HepG2 (cell line): Measurements from ENCODE around the gene TUBB8. TPM values are rescaled to one million over a fixed set of nuclear protein-coding genes. Genes with fewer than 3 reads are reported as not detected.

Source experiments
- ATAC-seq: fragments of 200-7000 bp; cut with Tn5 transposase; 3 replicates; pipeline ENCODE4 v1.9.1; 2020; ENCODE audit warnings: mild to moderate bottlenecking, moderate library complexity
- BruUV-seq: library from RNA; stranded (reverse); fragments of 400-500 nt; replicated peaks from 2 replicates; lab custom pipeline; 2021; lab: Mats Ljungman, UMichigan
- CTCF ChIA-PET: fragments of 300-600 bp; formaldehyde crosslinking; extraction: SDS; loops from one replicate; lab custom pipeline; 2021; ENCODE audit warnings: low total read pairs, inconsistent platforms, low intra/inter-chr PET ratio; lab: Yijun Ruan, JAX
- POLR2A ChIA-PET: fragments of 350-600 bp; sonication (Branson Sonifier 250); formaldehyde crosslinking; loops from one replicate; lab custom pipeline; 2020; ENCODE audit warnings: antibody characterized with exemption, inconsistent platforms; lab: Yijun Ruan, JAX
- DNase-seq: peaks from one replicate; pipeline ENCODE4 v3.0.0-alpha.2; 2015; ENCODE audit warnings: low spot score
- FAIRE-seq: peaks from 3 replicates; lab custom pipeline; 2011; peaks lifted over from hg19 to GRCh38; lab: Jason Lieb, UNC
- H2AFZ ChIP-seq: one replicate; pipeline ENCODE4 v1.6.1; 2011; ENCODE audit warnings: low read length, inconsistent platforms
- H3K27ac ChIP-seq: fragments of 300-600 bp; 3 replicates; pipeline ENCODE4 v1.8.0; 2011; ENCODE audit warnings: mixed run types, mild to moderate bottlenecking, mixed read lengths, low read length, inconsistent platforms; ENCODE audit not compliant: insufficient read depth; ENCODE audit errors: extremely low read length
- H3K27me3 ChIP-seq, 2 experiments: fragments of 200-600 bp in 1 of 2; 2 replicates in 1 of 2; 3 replicates in 1 of 2; pipeline versions ENCODE4 v1.6.0 to v1.8.0; 2011; ENCODE audit warnings: low read length in 2 of 2, mild to moderate bottlenecking in 2 of 2, moderate library complexity in 2 of 2, inconsistent platforms in 1 of 2; ENCODE audit not compliant: insufficient read depth in 2 of 2, control insufficient read depth in 1 of 2
- H3K36me3 ChIP-seq, 2 experiments: fragments of 200-600 bp in 1 of 2; replicated peaks in 1 of 2; 2 replicates in 1 of 2; 3 replicates in 1 of 2; pipeline versions ENCODE4 v1.5.1 to v1.8.0; 2011; ENCODE audit warnings: low read length in 2 of 2, inconsistent platforms in 1 of 2; ENCODE audit not compliant: insufficient read depth in 2 of 2, control insufficient read depth in 1 of 2
- H3K4me1 ChIP-seq: 2 replicates; pipeline ENCODE4 v1.5.1; 2012; ENCODE audit warnings: low read length, inconsistent platforms; ENCODE audit not compliant: insufficient read depth
- H3K4me2 ChIP-seq: 2 replicates; pipeline ENCODE4 v1.6.0; 2011; ENCODE audit warnings: low read depth, low read length, inconsistent platforms
- H3K4me3 ChIP-seq, 3 experiments: fragments of 200-600 bp in 1 of 3; sonication (generic), shearing (Covaris generic) in 1 of 3; replicated peaks in 1 of 3; 2 replicates each; pipeline ENCODE4 v1.5.1; 2011 to 2016; ENCODE audit warnings: low read length in 3 of 3, inconsistent platforms in 2 of 3, low read depth in 2 of 3, mild to moderate bottlenecking in 2 of 3, control low read depth in 1 of 3, mixed read lengths in 1 of 3; ENCODE audit not compliant: insufficient read depth in 1 of 3
- H3K79me2 ChIP-seq: one replicate; pipeline ENCODE4 v1.6.1; 2011; ENCODE audit warnings: low read length, inconsistent platforms; ENCODE audit not compliant: insufficient read depth
- H3K9ac ChIP-seq: 2 replicates; pipeline ENCODE4 v1.6.0; 2011; ENCODE audit warnings: mild to moderate bottlenecking, low read depth, low read length, inconsistent platforms; ENCODE audit not compliant: insufficient read depth
- H3K9me3 ChIP-seq: 2 replicates; pipeline ENCODE4 v1.5.1; 2012; ENCODE audit warnings: mild to moderate bottlenecking, low read length
- H4K20me1 ChIP-seq: 2 replicates; pipeline ENCODE4 v1.6.0; 2011; ENCODE audit warnings: inconsistent platforms, mild to moderate bottlenecking, low read length, moderate library complexity; ENCODE audit not compliant: insufficient read depth
- GMEB2 ChIP-seq: IDR thresholded peaks from 2 replicates; pipeline ENCODE4 v1.6.1; 2016; ENCODE audit warnings: missing biosample characterization, missing genetic modification reagents, low read depth
- PCBP1 ChIP-seq: fragments of 200-400 bp; formaldehyde crosslinking; IDR thresholded peaks from 2 replicates; pipeline ENCODE4 v1.6.1; 2017; ENCODE audit warnings: mild to moderate bottlenecking, low read depth, low read length, borderline replicate concordance
- RXRA ChIP-seq: sonication (generic); formaldehyde crosslinking; IDR thresholded peaks from 2 replicates; pipeline ENCODE4 v1.5.1; 2020; ENCODE audit warnings: missing genetic modification reagents
- SMAD9 ChIP-seq: sonication (generic); formaldehyde crosslinking; IDR thresholded peaks from 2 replicates; pipeline ENCODE4 v1.5.1; 2020; ENCODE audit warnings: mild to moderate bottlenecking, missing genetic modification reagents
- ZFP36 ChIP-seq: fragments of 150-350 bp; IDR thresholded peaks from 2 replicates; pipeline ENCODE4 v1.6.1; 2018; ENCODE audit warnings: borderline replicate concordance, low read length, low read depth; ENCODE audit not compliant: partially characterized antibody
- ZFP91 ChIP-seq: sonication (generic); formaldehyde crosslinking; IDR thresholded peaks from 2 replicates; pipeline ENCODE4 v1.9.0; 2022; ENCODE audit warnings: missing genetic modification reagents, mild to moderate bottlenecking, borderline replicate concordance
- ZNF234 ChIP-seq: sonication (generic); formaldehyde crosslinking; conservative IDR thresholded peaks from 2 replicates; pipeline ENCODE4 v1.5.1; 2020; ENCODE audit warnings: mild to moderate bottlenecking, missing genetic modification reagents
- ZNF30 ChIP-seq: sonication (generic); formaldehyde crosslinking; IDR thresholded peaks from 2 replicates; pipeline ENCODE4 v1.5.0; 2020; ENCODE audit warnings: mild to moderate bottlenecking, missing genetic modification reagents
- ZNF552 ChIP-seq: sonication (generic); formaldehyde crosslinking; IDR thresholded peaks from 2 replicates; pipeline ENCODE4 v1.9.0; 2022; ENCODE audit warnings: missing genetic modification reagents, mild to moderate bottlenecking, borderline replicate concordance
- ZNF749 ChIP-seq: sonication (generic); formaldehyde crosslinking; IDR thresholded peaks from 2 replicates; pipeline ENCODE4 v1.8.0; 2022; ENCODE audit warnings: mild to moderate bottlenecking, missing genetic modification reagents, moderate library complexity, borderline replicate concordance
- ZSCAN20 ChIP-seq: sonication (generic); formaldehyde crosslinking; IDR thresholded peaks from 2 replicates; pipeline ENCODE4 v1.4.0; 2020; ENCODE audit warnings: missing genetic modification reagents, mild to moderate bottlenecking, borderline replicate concordance
- WGBS: methylation state at CpG from one replicate; pipeline ENCODE4 v1.1.6; 2017; ENCODE audit warnings: low lambda C conversion rate; 5-methylcytosine and 5-hydroxymethylcytosine counted together
- in situ Hi-C: cut with HindIII; loops from 2 replicates; pipeline ENCODE4 v1.10.0; 2017; ENCODE audit warnings: low pct_unique_long_range_greater_than_20kb; ENCODE audit not compliant: extremely low pct_ligation_motif_present
- intact Hi-C: fragments of 100-400 bp; cut with micrococcal nuclease; formaldehyde crosslinking; loops from one replicate; pipeline ENCODE4 v1.10.0; 2022; ENCODE audit not compliant: unreplicated experiment
- polyA plus RNA-seq, 8 experiments: library from polyadenylated mRNA; depleted of rRNA in 3 of 8; stranded (reverse) in 7 of 8; unstranded in 1 of 8; fragments of >200 nt; fragmentation: Illumina TruSeq in 4 of 8; extraction: Trizol in 4 of 8; gene quantifications; 2 replicates each; pipeline versions ENCODE4 v1.2.1 to v1.2.3, GENCODE V29; 2011 to 2016; ENCODE audit warnings: low read depth in 4 of 8, missing spikeins in 1 of 8, mixed read lengths in 1 of 8; ENCODE audit not compliant: insufficient read depth in 1 of 8
- total RNA-seq, 5 experiments: library from RNA; depleted of rRNA; stranded (reverse); fragments of >200 nt; fragmentation: Illumina TruSeq; extraction: Trizol; gene quantifications; 2 replicates each; pipeline ENCODE4 v1.2.3, GENCODE V29; 2016; ENCODE audit warnings: low read depth in 1 of 5
- TF ChIP-seq, protein P1 (sequence below): sonication (generic); formaldehyde crosslinking; IDR thresholded peaks from 2 replicates; pipeline ENCODE4 v1.5.0; 2020; ENCODE audit warnings: missing genetic modification reagents
- TF ChIP-seq, protein P2 (sequence below): sonication (generic); formaldehyde crosslinking; IDR thresholded peaks from 2 replicates; pipeline ENCODE4 v1.5.0; 2020; ENCODE audit warnings: missing genetic modification reagents
- TF ChIP-seq, protein P3 (sequence below): sonication (generic); formaldehyde crosslinking; IDR thresholded peaks from 2 replicates; pipeline ENCODE4 v1.4.0; 2020; ENCODE audit warnings: mild to moderate bottlenecking, missing genetic modification reagents

Gene TUBB8
- total and polyA plus RNA-seq, 2 of the 13 experiments (the other 11 are each of a cell fraction or from before 2014, with no cell fraction given): 0.31 to 0.50 TPM

- TF ChIP-seq, protein P1, sequence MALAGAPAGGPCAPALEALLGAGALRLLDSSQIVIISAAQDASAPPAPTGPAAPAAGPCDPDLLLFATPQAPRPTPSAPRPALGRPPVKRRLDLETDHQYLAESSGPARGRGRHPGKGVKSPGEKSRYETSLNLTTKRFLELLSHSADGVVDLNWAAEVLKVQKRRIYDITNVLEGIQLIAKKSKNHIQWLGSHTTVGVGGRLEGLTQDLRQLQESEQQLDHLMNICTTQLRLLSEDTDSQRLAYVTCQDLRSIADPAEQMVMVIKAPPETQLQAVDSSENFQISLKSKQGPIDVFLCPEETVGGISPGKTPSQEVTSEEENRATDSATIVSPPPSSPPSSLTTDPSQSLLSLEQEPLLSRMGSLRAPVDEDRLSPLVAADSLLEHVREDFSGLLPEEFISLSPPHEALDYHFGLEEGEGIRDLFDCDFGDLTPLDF (CRISPR knock-in tag): no peak
- no peak for TF ChIP-seq SMAD9 (CRISPR knock-in tag)
Measured at GRCh38 chr10:79532-80215, 30.6 kb upstream of the TUBB8 start (continued).

DNA sequence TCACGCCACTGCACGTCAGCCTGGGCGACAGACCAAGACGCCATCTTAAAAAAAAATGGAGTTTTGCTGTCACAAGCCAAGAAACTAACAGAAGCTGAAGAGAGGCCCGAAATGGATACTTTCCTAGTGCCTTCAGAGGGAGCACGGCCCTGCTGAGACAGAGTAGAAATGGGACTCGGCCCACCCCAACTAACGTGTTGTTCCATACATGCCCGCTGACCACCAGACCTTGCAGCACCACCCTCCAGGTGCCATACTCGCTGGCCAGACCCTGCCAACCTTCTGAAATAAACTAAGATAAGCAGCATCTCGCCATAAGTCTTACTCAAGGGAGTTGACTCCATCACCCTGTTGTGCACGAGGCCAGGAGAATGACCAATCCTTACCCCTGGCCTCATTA, 29.5 kb upstream of the TUBB8 start:
- ATAC-seq: no peak
- peaks cover 2 to 8% of the 10 kb centered on the region in 2 experiments; a peak in 3 of 5 replicates for H3K27me3 ChIP-seq
- H3K79me2 ChIP-seq: no peaks in the 10 kb centered on the region
- H3K9me3 ChIP-seq: no peaks in the 10 kb centered on the region
- no peaks in the 10 kb centered on the region for H3K4me1 ChIP-seq
- TF ChIP-seq, protein P2, sequence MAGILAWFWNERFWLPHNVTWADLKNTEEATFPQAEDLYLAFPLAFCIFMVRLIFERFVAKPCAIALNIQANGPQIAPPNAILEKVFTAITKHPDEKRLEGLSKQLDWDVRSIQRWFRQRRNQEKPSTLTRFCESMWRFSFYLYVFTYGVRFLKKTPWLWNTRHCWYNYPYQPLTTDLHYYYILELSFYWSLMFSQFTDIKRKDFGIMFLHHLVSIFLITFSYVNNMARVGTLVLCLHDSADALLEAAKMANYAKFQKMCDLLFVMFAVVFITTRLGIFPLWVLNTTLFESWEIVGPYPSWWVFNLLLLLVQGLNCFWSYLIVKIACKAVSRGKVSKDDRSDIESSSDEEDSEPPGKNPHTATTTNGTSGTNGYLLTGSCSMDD (CRISPR knock-in tag): no peak
- TF ChIP-seq, protein P3, sequence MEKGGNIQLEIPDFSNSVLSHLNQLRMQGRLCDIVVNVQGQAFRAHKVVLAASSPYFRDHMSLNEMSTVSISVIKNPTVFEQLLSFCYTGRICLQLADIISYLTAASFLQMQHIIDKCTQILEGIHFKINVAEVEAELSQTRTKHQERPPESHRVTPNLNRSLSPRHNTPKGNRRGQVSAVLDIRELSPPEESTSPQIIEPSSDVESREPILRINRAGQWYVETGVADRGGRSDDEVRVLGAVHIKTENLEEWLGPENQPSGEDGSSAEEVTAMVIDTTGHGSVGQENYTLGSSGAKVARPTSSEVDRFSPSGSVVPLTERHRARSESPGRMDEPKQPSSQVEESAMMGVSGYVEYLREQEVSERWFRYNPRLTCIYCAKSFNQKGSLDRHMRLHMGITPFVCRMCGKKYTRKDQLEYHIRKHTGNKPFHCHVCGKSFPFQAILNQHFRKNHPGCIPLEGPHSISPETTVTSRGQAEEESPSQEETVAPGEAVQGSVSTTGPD (CRISPR knock-in tag): no peak
- TF ChIP-seq GMEB2 (CRISPR knock-in tag) (no peak), ZNF30 (no peak), PCBP1 (no peak), RXRA (CRISPR knock-in tag) (no peak), ZNF552 (CRISPR knock-in tag) (no peak), ZFP36 (no peak), ZNF234 (no peak), ZSCAN20 (no peak), ZFP91 (CRISPR knock-in tag) (no peak), ZNF749 (CRISPR knock-in tag) (no peak)
- intact Hi-C loops: no loop called here
- H3K9ac ChIP-seq: no peak overlapping the region
- H3K36me3 ChIP-seq: no peaks in the 10 kb centered on the region
- CTCF ChIA-PET: no interaction called here
- BruUV-seq: no TSS peak
- DNase-seq: no peak
- no peak for FAIRE-seq
- H2AFZ ChIP-seq: no peak overlapping the region
- no peak overlapping the region for H3K4me3 ChIP-seq
- no peak overlapping the region for H3K27ac ChIP-seq
- H4K20me1 ChIP-seq: no peaks in the 10 kb centered on the region
- WGBS: 39% methylated on average over 12 of the region's 12 CpGs
- POLR2A ChIA-PET: no interaction called here
- in situ Hi-C loops: no loop called here
- no peak overlapping the region for H3K4me2 ChIP-seq
